Measurements from ENCODE around the gene GRB10.

GRB10 gene

DNA sequence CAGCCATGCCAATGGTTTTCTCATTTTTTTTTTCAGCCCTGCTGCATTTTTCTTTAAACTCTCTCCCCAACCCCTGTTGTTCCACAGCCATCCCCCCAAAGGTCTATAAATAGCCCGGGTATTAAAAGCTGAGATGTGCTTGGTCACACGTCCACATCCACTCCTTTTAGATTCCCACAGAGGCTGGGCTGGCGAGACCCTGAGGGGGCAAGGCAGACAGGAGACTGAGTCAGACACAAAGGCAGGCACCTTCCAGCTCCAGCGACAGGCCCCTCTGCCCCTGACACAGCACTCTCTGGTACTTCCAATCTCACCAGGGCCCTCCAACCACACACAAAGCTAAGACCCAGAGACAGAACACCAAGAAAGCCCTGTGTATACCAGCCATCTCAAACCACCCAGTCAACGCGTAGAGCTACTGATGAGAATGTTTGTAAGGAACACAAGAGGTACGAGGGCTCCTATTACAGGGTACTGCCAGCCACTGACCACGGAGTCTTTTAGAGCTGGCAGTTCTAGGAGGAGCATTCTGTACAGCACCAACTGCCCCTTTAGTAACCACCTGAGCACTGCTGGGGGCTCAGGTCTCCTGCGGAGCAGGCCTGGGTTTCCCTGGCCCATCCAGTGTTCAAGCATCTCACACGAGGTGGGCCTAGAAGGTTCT lies 153.3 kb downstream of the GRB10 start:
- peak in 1 of 2 donors; percentile 11 for DNase-seq

GRCh38 chr7:50628434-50629084 lies 154.1 kb downstream of the GRB10 start:
- no peak for DNase-seq

DNA sequence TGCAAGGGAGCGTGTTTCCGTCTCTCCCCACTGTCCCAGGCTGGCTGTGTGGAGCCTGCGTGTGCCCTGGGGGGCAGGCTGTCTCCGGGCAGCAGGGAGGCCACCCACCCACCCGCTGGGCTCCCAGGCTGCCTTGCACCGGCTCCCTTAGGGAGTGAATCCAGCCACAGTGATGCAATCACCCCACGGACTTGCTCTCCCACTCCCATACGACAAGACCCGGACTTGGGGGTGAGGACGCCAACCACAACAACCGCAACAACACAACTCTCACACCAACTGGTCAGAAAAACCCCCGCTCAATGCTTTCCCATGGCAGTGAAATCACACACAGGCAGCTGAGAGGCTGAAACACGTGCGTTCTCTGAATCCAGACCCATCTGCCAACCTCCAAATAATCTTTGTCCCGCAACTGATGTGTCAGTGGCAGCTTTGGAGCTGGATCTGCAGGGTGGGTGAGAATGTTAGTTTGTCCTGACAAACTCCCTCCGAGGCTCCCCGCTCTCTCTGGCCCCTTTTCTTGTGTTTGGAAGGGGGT lies 154.8 kb downstream of the GRB10 start:
- DNase-seq = peak in 1 of 2 donors; percentile 14

DNA sequence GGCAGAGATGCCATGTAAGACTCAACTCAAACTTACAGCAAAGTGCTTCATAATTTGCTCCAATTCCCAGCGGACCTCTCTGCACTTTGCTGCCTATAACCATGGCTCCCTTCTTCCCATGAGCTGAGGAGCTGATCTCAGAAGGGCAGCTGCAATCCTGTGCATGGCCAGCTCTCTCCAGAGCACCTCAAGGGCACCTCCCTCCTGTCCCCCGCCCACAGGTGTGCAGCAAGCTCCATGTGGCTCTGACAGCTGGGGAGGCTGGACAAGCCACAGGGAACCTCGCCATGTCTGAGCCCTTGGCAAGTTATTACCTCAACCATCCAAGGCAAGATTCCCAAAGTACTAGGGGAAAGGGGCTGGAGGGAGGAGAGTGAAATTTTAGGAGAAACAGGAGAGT lies 156.4 kb downstream of the GRB10 start:
- no peak for DNase-seq

GRCh38 chr7:50625360-50625759 lies 157.3 kb downstream of the GRB10 start:
- DNase-seq = peak in 1 of 2 donors; percentile 8

- DNase-seq = peak in 1 of 2 donors; percentile 4
Measured at GRCh38 chr7:50622821-50623220, 159.9 kb downstream of the GRB10 start.

- peak in 1 of 2 donors; percentile 4 for DNase-seq
Measured at GRCh38 chr7:50621973-50622490, 160.7 kb downstream of the GRB10 start.

DNA sequence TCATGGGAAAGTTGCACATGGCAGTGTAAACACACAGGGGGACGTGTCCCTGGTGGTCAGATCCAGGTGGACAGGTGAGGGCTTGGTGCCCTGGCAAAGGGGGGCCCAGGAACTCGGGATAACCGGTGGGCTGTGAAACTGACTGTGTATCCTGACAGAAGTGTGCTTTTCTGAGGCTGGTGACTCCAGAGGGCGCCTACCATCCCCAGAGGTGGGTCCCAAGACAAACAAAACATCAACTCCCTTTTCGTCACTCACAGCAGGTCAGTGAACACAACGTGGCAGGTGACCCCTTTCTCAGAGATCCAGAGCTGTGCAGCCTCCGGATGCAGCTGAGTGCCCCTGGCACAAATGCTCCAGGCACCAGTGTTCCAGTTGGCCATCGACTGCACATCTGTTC lies 161.5 kb downstream of the GRB10 start:
- peak in 1 of 2 donors; percentile 5 for DNase-seq

DNA sequence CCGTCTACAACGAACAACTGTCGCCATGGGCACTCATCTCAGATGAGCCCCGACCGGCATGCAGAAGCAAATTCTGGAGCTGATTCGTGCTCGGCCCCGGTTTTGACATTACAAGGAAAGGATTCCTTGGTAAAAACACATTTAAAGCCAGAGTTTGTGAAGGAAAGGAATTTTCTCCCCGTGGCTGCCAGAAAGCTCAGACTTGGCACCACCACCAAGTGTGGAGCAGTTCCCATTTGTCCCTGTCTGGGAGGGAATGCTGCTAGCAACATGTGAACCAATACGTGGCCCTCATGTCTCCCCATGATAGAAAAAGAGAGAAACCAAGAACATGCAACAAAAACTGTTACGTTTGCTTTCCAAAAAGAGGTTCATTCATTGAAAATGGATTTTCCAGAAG lies 162.3 kb downstream of the GRB10 start:
- DNase-seq = no peak

GRCh38 chr7:50619684-50620083 lies 163.0 kb downstream of the GRB10 start:
- DNase-seq = peak in 1 of 2 donors; percentile 3

DNA sequence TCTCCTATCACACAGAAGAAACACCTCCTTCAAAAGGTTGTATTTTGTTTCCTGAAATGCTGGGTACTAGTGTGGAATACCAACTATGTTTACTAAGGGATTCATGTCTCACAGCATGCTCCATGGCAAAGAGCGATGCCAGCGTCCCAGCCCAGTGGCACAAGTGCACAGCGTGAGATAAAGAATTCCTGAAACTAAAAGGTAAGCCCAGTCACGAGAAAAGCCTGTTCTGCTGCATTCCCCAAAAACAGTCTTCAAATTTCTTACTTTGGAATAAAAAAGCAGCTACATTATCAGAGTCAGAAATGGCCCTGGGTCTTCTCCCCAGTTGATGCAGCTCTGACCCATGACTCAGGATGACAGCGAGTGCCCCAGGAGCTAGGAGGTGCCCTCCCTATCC lies 164.4 kb downstream of the GRB10 start:
- DNase-seq = no peak

GRCh38 chr7:50615519-50616080 lies 167.1 kb downstream of the GRB10 start:
- no peak for DNase-seq

DNA sequence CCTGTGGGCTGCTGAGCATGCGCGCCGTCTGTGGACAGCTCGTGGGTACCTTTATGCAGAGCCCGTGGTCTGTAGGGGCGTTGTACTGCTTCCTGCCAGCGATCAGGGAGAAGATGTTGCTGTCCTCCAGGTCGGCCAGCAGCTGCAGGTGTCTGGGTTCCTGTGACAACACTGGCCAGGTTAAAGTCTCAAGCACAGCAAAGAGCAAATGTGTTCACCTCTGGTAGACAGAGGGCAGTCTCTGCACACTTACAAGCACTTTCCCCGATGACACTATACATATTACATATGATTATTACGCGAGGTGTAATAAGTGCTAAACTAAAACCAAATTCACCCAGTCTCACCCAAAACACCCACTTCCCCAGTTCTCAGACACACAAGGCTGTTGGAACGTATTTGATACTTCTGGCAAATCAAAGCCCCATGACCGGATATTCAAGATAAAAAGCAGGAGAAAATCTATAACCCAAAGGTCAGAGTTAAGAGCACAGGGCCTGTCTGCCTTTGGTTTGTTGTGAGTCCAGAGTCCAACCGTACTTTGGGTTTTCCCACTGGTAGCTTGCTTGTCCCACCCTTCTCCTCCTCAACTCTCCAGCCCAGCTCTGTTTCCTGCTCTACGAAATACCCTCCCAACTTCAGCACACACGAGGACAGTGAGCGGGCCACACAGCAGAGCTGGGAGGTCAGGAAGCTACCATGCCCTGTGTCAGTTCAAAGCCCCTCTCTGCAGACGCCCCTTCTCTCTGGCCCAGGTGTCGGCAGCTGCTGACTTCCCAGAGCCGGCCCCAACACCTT lies 167.8 kb downstream of the GRB10 start:
- DNase-seq = no peak

- no peak for DNase-seq
Measured at GRCh38 chr7:50613473-50613872, 169.2 kb downstream of the GRB10 start.

DNA sequence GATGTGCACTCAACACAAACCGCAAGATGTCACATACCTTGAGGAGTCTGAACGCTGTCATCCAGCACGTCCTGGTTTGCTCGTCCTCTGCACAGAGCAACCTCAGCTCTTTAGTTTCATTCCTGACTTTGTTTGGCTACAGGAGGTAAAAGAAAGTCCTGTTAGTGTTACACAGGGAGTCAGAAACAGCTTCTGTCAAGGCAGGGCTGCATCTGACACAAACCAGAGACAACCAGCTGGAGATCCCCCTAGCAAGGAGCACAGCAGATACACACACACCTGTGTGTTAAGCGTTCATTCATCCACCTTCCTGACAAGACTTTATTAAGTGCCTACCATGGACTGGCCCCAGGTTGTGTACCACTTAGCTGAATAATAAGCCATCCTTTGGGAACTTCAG lies 170.0 kb downstream of the GRB10 start:
- DNase-seq = no peak

DNA sequence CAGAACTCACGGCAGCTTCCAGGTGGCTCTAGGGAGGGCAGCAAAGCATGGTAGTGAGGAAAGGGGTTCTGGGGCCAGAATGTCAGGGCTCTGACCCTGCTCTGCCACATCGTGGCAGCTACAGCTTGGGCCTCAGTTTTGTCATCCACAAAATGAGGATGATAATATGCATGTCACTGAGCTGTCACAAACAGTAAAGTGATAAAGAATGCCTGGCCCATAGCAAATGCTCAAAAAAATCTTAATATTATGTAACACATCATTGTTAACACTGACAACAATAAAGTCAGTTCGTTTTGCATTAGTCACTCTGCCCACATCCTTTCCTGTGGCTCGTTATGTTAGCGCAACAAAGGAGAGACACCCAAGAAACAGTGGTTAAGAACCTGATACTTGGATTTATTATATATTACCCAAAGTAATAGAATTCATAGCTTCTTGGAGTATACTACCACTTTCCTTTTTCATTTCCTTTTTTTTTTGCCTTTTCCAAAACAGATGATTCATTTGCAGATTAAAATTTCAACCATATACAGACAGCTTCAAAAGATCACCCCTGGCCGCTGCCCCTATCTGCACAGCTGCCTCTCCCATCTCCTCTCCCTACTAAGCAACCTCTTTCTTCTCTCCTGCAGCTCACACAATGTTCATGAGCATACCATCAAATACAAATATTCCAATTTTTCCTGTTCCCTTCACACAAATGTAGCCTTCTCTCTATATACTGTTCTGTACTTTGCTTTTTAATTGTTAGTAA lies 172.0 kb downstream of the GRB10 start:
- DNase-seq = peak; percentile 24 to 43

DNA sequence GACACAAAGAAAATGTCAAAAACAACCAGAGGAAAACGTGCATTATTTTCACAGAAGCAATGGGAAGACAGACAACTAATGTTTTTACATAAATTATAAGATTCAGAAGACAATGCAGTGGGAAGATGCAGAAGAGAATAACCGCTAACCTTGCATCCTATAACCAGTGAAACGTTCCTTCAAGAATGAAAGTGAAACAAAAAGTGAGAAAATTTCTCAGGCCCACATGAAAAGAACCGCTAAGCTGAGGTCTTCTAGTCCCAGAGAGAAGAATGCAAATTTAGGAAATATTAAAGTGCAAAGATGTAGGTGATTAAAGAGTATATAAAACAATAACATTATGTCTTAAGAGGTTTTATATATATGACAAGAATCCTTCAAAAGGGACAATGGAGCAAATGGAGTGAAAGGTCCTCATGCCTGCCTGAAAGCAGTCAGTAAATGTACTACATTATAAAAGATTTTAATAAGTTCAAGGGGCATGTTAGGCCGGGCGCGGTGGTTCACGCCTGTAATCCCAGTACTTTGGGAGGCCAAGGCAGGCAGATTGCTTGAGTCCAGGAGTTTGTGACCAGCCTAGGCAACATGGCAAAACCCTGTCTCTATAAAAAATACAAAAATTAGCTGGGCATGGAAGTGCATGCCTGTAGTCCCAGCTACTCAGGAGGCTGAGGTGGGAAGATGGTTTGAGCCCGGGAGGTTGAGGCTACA lies 174.3 kb downstream of the GRB10 start:
- no peak for DNase-seq

GRCh38 chr7:50607524-50608125 lies 175.1 kb downstream of the GRB10 start:
- no peak for DNase-seq

DNA sequence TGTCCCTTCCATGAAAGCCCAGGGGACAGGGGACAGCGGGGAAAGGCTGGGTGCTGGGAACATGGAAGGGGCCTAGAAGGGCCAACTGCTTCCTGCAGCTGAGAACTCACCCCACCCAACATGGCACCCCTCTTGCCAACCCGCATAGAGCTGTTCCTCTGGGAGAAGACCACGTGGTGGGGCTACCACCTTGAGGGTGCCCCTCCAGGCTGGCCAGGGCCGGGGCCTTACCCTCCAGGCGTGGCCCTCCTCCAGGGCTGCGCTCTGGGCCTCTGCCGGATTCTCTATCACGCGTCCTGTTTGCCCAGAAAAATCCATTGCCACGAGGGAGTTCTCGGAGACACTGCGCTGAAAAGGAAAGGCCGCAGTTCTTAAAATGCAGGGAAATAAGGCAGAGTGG lies 177.6 kb downstream of the GRB10 start:
- no peak for DNase-seq

DNA sequence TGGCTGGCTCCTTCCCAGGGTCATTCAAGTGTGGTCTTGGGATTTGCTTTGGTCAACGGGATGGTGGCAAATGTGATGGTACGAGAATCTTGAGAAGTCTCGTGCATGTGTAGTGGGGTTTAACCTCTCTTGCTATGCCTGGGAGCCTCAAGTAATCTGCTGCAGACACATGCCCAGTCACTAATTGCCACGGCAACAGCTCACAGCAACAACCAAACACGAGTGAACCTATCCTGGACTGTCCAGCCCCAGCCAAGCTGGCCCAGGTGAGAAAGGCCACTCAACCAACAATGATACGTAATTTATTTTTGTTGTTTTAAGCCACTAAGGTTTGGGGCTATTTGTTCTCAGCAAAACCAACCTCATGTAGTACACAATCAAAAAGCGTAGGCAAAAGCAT lies 179.4 kb downstream of the GRB10 start:
- DNase-seq = no peak

DNA sequence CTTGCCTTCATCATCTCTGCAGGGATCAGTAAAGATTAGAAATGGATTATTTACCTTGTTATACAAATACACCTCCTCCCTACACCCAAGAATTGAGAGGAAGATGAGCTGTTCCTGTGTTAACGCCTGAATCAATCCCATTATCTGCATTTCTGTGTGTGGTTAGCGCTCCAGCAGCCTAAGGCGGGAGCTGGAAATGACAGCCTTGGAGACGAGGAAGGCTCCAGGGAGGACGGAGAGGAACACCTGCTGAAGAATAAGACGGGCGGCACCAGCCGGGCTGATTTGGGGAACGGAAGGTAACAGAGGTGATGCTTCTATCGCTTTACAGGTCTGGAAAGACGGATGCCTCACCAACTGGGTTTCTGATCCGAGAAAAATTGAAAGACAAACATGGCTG lies 183.3 kb downstream of the GRB10 start:
- DNase-seq = no peak

All from stimulated activated CD4-positive, alpha-beta T cell treated with anti-CD3 and anti-CD28 coated beads, Interleukin-2, amount 100 ng/mL, for 24 hours (primary cell).